ENCODE results near the gene PPP1R17.

DNA sequence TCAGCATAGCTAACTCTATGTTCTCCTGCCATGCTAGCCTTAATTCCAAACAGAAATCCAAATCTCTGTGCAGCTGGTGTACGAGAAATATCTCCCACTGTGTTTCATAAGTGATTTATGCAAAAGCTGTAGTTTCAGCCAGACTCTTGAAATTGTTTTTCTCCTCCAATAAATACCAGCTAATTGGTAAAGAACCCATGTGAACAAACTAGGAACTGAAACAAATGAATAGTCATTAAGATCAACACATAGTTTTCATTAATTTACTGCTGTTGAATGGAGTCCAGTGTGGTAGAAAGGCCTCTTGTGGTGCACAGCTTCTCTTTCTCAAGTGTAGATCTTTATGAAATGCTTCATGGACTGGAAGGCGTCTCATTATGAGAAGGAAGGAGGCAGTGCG is 18.4 kb downstream of the PPP1R17 start:
- no peak for TF ChIP-seq POLR2A (IDR thresholded peaks at IDR 0.05)
- TF ChIP-seq, protein P1, sequence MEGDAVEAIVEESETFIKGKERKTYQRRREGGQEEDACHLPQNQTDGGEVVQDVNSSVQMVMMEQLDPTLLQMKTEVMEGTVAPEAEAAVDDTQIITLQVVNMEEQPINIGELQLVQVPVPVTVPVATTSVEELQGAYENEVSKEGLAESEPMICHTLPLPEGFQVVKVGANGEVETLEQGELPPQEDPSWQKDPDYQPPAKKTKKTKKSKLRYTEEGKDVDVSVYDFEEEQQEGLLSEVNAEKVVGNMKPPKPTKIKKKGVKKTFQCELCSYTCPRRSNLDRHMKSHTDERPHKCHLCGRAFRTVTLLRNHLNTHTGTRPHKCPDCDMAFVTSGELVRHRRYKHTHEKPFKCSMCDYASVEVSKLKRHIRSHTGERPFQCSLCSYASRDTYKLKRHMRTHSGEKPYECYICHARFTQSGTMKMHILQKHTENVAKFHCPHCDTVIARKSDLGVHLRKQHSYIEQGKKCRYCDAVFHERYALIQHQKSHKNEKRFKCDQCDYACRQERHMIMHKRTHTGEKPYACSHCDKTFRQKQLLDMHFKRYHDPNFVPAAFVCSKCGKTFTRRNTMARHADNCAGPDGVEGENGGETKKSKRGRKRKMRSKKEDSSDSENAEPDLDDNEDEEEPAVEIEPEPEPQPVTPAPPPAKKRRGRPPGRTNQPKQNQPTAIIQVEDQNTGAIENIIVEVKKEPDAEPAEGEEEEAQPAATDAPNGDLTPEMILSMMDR (IDR thresholded peaks at IDR 0.05) = no peak
